HCT116 (cell line): ENCODE data around the gene GSN. TPM values are rescaled to one million over a fixed set of nuclear protein-coding genes. Genes with fewer than 3 reads are reported as not detected.

Experiments
- ATAC-seq: fragments of 200-7000 bp; cut with Tn5 transposase; 2 replicates; pipeline ENCODE4 v1.9.1; 2020; ENCODE audit warnings: mild to moderate bottlenecking, moderate library complexity
- BruUV-seq: library from RNA; stranded (reverse); fragments of 400-500 nt; replicated peaks from 2 replicates; lab custom pipeline; 2021; lab: Mats Ljungman, UMichigan
- CTCF ChIA-PET: fragments of 300-600 bp; sonication (Branson Sonifier 250); formaldehyde crosslinking; loops from one replicate; lab custom pipeline; 2021; ENCODE audit warnings: antibody characterized with exemption; lab: Charles Lee
- POLR2A ChIA-PET: fragments of 300-600, 350-600 bp; sonication (Branson Sonifier 250); formaldehyde crosslinking; loops from one replicate; lab custom pipeline; 2021; ENCODE audit warnings: antibody characterized with exemption; lab: Charles Lee
- RAD21 ChIA-PET, 2 experiments: fragments of 300-600 bp; sonication (Branson Sonifier 250); formaldehyde crosslinking; loops; one replicate each; lab custom pipeline; 2023; ENCODE audit warnings: low total read pairs in 2 of 2; ENCODE audit not compliant: uncharacterized antibody in 2 of 2, unreplicated experiment in 2 of 2, low non-redundant PET in 1 of 2; lab: Charles Lee
- DNase-seq: peaks from one replicate; pipeline ENCODE4 v3.0.0-alpha.2; 2010; ENCODE audit warnings: low read depth, low spot score
- H2AFZ ChIP-seq: fragments of 200-600 bp; shearing (Covaris generic), sonication (generic); 2 replicates; pipeline ENCODE4 v1.6.1; 2017; ENCODE audit warnings: low read depth, mixed run types, mixed read lengths, antibody characterized with exemption, low read length; ENCODE audit not compliant: poor library complexity, severe bottlenecking
- H3K27ac ChIP-seq: 2 replicates; pipeline ENCODE4 v1.5.1; 2012; ENCODE audit warnings: low read depth, low read length
- H3K27me3 ChIP-seq: fragments of 200-600 bp; sonication (generic); 2 replicates; pipeline ENCODE4 v1.6.1; 2016; ENCODE audit warnings: mixed run types, low read length, mixed read lengths; ENCODE audit not compliant: insufficient read depth
- H3K36me3 ChIP-seq, 2 experiments: fragments of 200-500 bp in 1 of 2; fragments of 200-600 bp in 1 of 2; sonication (Bioruptor generic) in 1 of 2; sonication (generic) in 1 of 2; 2 replicates each; pipeline versions ENCODE4 v1.5.1 to v1.6.1; 2014 to 2016; ENCODE audit warnings: low read length in 2 of 2, inconsistent platforms in 1 of 2, mixed read lengths in 1 of 2, mixed run types in 1 of 2; ENCODE audit not compliant: insufficient read depth in 2 of 2, control insufficient read depth in 1 of 2
- H3K4me1 ChIP-seq, 2 experiments: fragments of 200-600 bp in 1 of 2; sonication (generic) in 1 of 2; 2 replicates each; pipeline versions ENCODE4 v1.5.1 to v1.6.1; 2012 to 2017; ENCODE audit warnings: low read length in 2 of 2, inconsistent platforms in 1 of 2, mild to moderate bottlenecking in 1 of 2, mixed read lengths in 1 of 2, mixed run types in 1 of 2, moderate library complexity in 1 of 2; ENCODE audit not compliant: insufficient read depth in 2 of 2, control insufficient read depth in 1 of 2
- H3K4me2 ChIP-seq: fragments of 200-600 bp; sonication (generic); 2 replicates; pipeline ENCODE4 v1.6.1; 2017; ENCODE audit warnings: mixed run types, low read length, mixed read lengths
- H3K4me3 ChIP-seq, 2 experiments: fragments of 200-600 bp in 1 of 2; sonication (generic) in 1 of 2; replicated peaks in 1 of 2; 2 replicates each; pipeline ENCODE4 v1.5.1; 2011 to 2016; ENCODE audit warnings: low read length in 2 of 2, control low read depth in 1 of 2, low read depth in 1 of 2, mild to moderate bottlenecking in 1 of 2, mixed read lengths in 1 of 2, mixed run types in 1 of 2
- H3K79me2 ChIP-seq: fragments of 200-600 bp; sonication (generic); 2 replicates; pipeline ENCODE4 v1.6.1; 2017; ENCODE audit warnings: mild to moderate bottlenecking, mixed run types, low read length, moderate library complexity, mixed read lengths; ENCODE audit not compliant: insufficient read depth
- H3K9ac ChIP-seq: fragments of 200-600 bp; sonication (generic); 2 replicates; pipeline ENCODE4 v1.6.1; 2016; ENCODE audit warnings: low read length, mixed read lengths
- H3K9me2 ChIP-seq: fragments of 200-600 bp; sonication (generic), shearing (Covaris generic); 2 replicates; pipeline ENCODE4 v1.6.1; 2017; ENCODE audit warnings: mixed run types, mild to moderate bottlenecking, moderate library complexity; ENCODE audit not compliant: insufficient read depth
- H3K9me3 ChIP-seq, 2 experiments: fragments of 200-500 bp in 1 of 2; fragments of 200-600 bp in 1 of 2; sonication (Bioruptor generic) in 1 of 2; sonication (generic) in 1 of 2; 2 replicates each; pipeline ENCODE4 v1.6.1; 2014 to 2017; ENCODE audit warnings: low read length in 2 of 2, mixed read lengths in 2 of 2, inconsistent platforms in 1 of 2, low read depth in 1 of 2, mild to moderate bottlenecking in 1 of 2, mixed run types in 1 of 2, moderate library complexity in 1 of 2; ENCODE audit not compliant: control insufficient read depth in 1 of 2, insufficient read depth in 1 of 2
- H4K20me1 ChIP-seq: fragments of 200-600 bp; sonication (generic), shearing (Covaris generic); 2 replicates; pipeline ENCODE4 v1.6.1; 2017; ENCODE audit warnings: mixed run types, mild to moderate bottlenecking, moderate library complexity; ENCODE audit not compliant: insufficient read depth
- EZH2 ChIP-seq: fragments of 200-600 bp; sonication (generic); IDR thresholded peaks from 2 replicates; pipeline ENCODE4 v1.6.1; 2017; ENCODE audit warnings: antibody characterized with exemption, mixed run types
- EZH2phosphoT487 ChIP-seq: fragments of 200-600 bp; IDR thresholded peaks from 2 replicates; pipeline ENCODE4 v1.6.1; 2018; ENCODE audit warnings: antibody characterized with exemption, borderline replicate concordance
- FOSL1 ChIP-seq: IDR thresholded peaks from 2 replicates; pipeline ENCODE4 v1.6.1; 2012; ENCODE audit warnings: low read depth
- JUND ChIP-seq: IDR thresholded peaks from 2 replicates; pipeline ENCODE4 v1.6.1; 2012
- POLR2AphosphoS5 ChIP-seq: IDR thresholded peaks from 2 replicates; pipeline ENCODE4 v1.6.1; 2011; ENCODE audit warnings: mild to moderate bottlenecking, low read depth, low read length, moderate library complexity
- RAD21 ChIP-seq: IDR thresholded peaks from 2 replicates; pipeline ENCODE4 v1.6.1; 2012; ENCODE audit warnings: low read depth, mild to moderate bottlenecking
- SIN3A ChIP-seq: IDR thresholded peaks from 2 replicates; pipeline ENCODE4 v1.6.1; 2012; ENCODE audit warnings: low read depth
- SP1 ChIP-seq: IDR thresholded peaks from 2 replicates; pipeline ENCODE4 v1.6.1; 2012; ENCODE audit warnings: low read depth
- SRF ChIP-seq: IDR thresholded peaks from 2 replicates; pipeline ENCODE4 v1.6.1; 2012; ENCODE audit warnings: low read depth
- YY1 ChIP-seq: IDR thresholded peaks from 2 replicates; pipeline ENCODE4 v1.6.1; 2011; ENCODE audit warnings: low read length, low read depth, moderate library complexity, mild to moderate bottlenecking; ENCODE audit not compliant: insufficient replicate concordance; ENCODE audit errors: extremely low read depth
- intact Hi-C: fragments of 100-400 bp; cut with micrococcal nuclease; formaldehyde crosslinking; loops from 2 replicates; pipeline ENCODE4 v1.10.0; 2022
- total RNA-seq: library from RNA; stranded (reverse); gene quantifications from one replicate; pipeline ENCODE4 v1.2.1, GENCODE V29; 2021; ENCODE audit not compliant: unreplicated experiment
- TF ChIP-seq, protein P1 (sequence below): IDR thresholded peaks from 2 replicates; pipeline ENCODE4 v1.6.1; 2011; ENCODE audit warnings: mild to moderate bottlenecking, low read length, moderate library complexity; ENCODE audit not compliant: insufficient replicate concordance; ENCODE audit errors: extremely low read depth
- TF ChIP-seq, protein P2 (sequence below), 3 experiments: fragments of 200-600 bp in 1 of 3; sonication (generic) in 1 of 3; IDR thresholded peaks in 2 of 3; conservative IDR thresholded peaks in 1 of 3; 2 replicates each; pipeline ENCODE4 v1.5.1; 2012 to 2017; ENCODE audit warnings: low read depth in 2 of 3, low read length in 2 of 3, antibody characterized with exemption in 1 of 3, borderline replicate concordance in 1 of 3, control low read depth in 1 of 3, mild to moderate bottlenecking in 1 of 3, mixed read lengths in 1 of 3, mixed run types in 1 of 3, moderate library complexity in 1 of 3; ENCODE audit not compliant: insufficient read depth in 1 of 3
- TF ChIP-seq, protein P3 (sequence below): IDR thresholded peaks from 2 replicates; pipeline ENCODE4 v1.6.1; 2012

Gene GSN
- total RNA-seq, 1 experiment from 2014 or later = 71.3 TPM

DNA sequence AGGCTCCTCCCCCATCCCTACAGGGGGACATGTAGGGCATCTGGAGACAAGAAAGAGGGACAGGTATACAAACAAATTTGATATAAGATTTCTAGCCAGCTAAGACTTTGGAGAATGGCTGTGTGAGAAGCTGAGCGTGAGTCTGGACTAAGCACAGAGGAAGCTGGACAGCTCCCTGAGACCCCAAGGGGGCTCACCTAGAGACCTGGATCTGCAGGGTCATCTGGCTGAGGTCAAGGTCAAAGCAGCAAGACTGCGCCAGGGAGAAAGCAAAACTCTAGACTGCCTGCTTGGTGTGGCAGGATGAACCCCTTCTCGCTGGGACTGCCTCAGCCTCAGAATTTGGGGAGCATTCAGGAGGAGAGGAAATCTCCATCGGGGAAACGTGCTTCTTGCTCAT lies 8.0 kb upstream of the GSN start:
- Histone ChIP-seq H4K20me1 (no peaks in the 10 kb centered on the region), H3K79me2 (no peaks in the 10 kb centered on the region), H3K9me2 (no peaks in the 10 kb centered on the region), H3K9me3 (no peaks in the 10 kb centered on the region), H3K27ac (no peak overlapping the region), H3K4me2 (no peak overlapping the region), H3K36me3 (no peaks in the 10 kb centered on the region), H2AFZ (no peak overlapping the region), H3K4me1 (no peaks in the 10 kb centered on the region), H3K27me3 (no peaks in the 10 kb centered on the region), H3K9ac (no peak overlapping the region), H3K4me3 (no peak overlapping the region)
- POLR2A ChIA-PET = no interaction called here
- DNase-seq (no peak), ATAC-seq (no peak)
- TF ChIP-seq JUND (no peak), FOSL1 (no peak)
- TF ChIP-seq, protein P1, sequence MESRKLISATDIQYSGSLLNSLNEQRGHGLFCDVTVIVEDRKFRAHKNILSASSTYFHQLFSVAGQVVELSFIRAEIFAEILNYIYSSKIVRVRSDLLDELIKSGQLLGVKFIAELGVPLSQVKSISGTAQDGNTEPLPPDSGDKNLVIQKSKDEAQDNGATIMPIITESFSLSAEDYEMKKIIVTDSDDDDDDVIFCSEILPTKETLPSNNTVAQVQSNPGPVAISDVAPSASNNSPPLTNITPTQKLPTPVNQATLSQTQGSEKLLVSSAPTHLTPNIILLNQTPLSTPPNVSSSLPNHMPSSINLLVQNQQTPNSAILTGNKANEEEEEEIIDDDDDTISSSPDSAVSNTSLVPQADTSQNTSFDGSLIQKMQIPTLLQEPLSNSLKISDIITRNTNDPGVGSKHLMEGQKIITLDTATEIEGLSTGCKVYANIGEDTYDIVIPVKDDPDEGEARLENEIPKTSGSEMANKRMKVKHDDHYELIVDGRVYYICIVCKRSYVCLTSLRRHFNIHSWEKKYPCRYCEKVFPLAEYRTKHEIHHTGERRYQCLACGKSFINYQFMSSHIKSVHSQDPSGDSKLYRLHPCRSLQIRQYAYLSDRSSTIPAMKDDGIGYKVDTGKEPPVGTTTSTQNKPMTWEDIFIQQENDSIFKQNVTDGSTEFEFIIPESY = no peak
- intact Hi-C loops = no loop called here
- BruUV-seq = no TSS peak
- RAD21 ChIA-PET = no interaction called here
- CTCF ChIA-PET = interaction anchor here (0.8 kb wide), 1 partner anchor 18 kb away, joined by 3 read pairs; no protein-coding TSS in a partner anchor

DNA sequence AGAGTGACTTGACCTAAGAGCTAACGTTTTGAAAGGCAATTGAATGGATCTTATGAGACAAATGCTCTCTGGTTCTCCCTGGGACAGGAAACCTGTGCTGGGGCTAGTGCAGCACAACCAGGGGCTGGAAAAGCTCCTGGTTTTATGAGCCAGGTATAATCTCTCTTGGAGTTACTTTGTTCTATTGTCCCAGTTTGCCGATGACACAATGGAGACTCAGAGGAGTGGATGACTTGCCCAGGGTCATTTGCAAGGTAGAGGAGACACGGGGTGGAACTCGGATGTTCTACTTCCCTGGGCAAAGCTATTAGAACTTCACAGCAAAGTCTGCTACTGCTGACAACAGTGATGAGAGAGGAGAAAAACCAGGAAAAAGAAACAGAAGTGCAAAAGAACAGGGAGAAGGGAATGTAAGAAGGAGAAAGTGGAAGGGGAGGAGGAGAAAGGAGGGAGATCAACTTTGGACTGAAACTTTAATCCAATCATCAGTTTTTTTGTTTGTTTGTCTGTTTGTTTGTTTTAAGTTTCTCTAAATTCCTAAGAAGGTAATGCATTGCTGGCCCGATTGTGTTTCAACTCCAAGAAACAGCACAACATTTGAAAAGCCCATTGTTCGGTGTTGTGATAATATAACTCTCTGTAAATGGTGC lies 7.4 kb upstream of the GSN start:
- H2AFZ ChIP-seq = no peak overlapping the region
- POLR2A ChIA-PET = no interaction called here

More for the DNA sequence above, 7.4 kb upstream of the GSN start:
- intact Hi-C loops = no loop called here
- H3K9ac ChIP-seq = no peak overlapping the region
- H3K27ac ChIP-seq = no peak overlapping the region
- no TSS peak for BruUV-seq
- H3K9me2 ChIP-seq = no peaks in the 10 kb centered on the region
- ATAC-seq (no peak), DNase-seq (no peak)
- H4K20me1 ChIP-seq = no peaks in the 10 kb centered on the region
- ChIA-PET CTCF (interaction anchor here (0.8 to 2.0 kb wide), 2 partner anchors 18 kb away, joined by 3 to 4 read pairs; no protein-coding TSS in a partner anchor), RAD21 (no interaction called here)
- H3K4me2 ChIP-seq = no peak overlapping the region
- no peaks in the 10 kb centered on the region for H3K4me1 ChIP-seq
- H3K9me3 ChIP-seq = no peaks in the 10 kb centered on the region
- H3K4me3 ChIP-seq = no peak overlapping the region
- H3K36me3 ChIP-seq = no peaks in the 10 kb centered on the region
- TF ChIP-seq SRF (no peak), POLR2AphosphoS5 (no peak), EZH2 (no peak), JUND (no peak), RAD21 (no peak), EZH2phosphoT487 (no peak), SIN3A (no peak), SP1 (no peak), YY1 (no peak)
- TF ChIP-seq, protein P2, sequence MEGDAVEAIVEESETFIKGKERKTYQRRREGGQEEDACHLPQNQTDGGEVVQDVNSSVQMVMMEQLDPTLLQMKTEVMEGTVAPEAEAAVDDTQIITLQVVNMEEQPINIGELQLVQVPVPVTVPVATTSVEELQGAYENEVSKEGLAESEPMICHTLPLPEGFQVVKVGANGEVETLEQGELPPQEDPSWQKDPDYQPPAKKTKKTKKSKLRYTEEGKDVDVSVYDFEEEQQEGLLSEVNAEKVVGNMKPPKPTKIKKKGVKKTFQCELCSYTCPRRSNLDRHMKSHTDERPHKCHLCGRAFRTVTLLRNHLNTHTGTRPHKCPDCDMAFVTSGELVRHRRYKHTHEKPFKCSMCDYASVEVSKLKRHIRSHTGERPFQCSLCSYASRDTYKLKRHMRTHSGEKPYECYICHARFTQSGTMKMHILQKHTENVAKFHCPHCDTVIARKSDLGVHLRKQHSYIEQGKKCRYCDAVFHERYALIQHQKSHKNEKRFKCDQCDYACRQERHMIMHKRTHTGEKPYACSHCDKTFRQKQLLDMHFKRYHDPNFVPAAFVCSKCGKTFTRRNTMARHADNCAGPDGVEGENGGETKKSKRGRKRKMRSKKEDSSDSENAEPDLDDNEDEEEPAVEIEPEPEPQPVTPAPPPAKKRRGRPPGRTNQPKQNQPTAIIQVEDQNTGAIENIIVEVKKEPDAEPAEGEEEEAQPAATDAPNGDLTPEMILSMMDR (IDR thresholded peaks at IDR 0.05 in 2 of 3, conservative IDR thresholded peaks at IDR 0.05 in 1 of 3; ENCODE audit: borderline replicate concordance in 1 of 3, insufficient read depth in 1 of 3, low read depth in 2 of 3, low read length in 2 of 3) = no peak
- TF ChIP-seq, protein P3, sequence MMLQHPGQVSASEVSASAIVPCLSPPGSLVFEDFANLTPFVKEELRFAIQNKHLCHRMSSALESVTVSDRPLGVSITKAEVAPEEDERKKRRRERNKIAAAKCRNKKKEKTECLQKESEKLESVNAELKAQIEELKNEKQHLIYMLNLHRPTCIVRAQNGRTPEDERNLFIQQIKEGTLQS = no peak
- no peaks in the 10 kb centered on the region for H3K27me3 ChIP-seq
- H3K79me2 ChIP-seq = no peaks in the 10 kb centered on the region
